ENCODE measurements around the gene EFHD1.

GRCh38 chr2:232700154-232700553, 66.8 kb downstream of the EFHD1 start:
- TF ChIP-seq CTCF (conservative IDR thresholded peaks at IDR 0.05; ENCODE audit: low read depth, low read length), result no peak
- TF ChIP-seq EZH2 (IDR thresholded peaks at IDR 0.05; ENCODE audit: low read length, unreplicated experiment), result no peak
